ENCODE data around the gene LETMD1.

Gene LETMD1

GRCh38 chr12:51025836-51026638 lies 22.1 kb upstream of the LETMD1 start, which contains the start of gene SLC11A2:
TSS of gene SLC11A2 (minus strand) at chr12:51026384. CDS start at chr12:51010728, 15,656 bp downstream.
- peak; percentile 93 for DNase-seq

- DNase-seq = no peak
Measured at GRCh38 chr12:51027342-51027835, 20.7 kb upstream of the LETMD1 start.

DNA sequence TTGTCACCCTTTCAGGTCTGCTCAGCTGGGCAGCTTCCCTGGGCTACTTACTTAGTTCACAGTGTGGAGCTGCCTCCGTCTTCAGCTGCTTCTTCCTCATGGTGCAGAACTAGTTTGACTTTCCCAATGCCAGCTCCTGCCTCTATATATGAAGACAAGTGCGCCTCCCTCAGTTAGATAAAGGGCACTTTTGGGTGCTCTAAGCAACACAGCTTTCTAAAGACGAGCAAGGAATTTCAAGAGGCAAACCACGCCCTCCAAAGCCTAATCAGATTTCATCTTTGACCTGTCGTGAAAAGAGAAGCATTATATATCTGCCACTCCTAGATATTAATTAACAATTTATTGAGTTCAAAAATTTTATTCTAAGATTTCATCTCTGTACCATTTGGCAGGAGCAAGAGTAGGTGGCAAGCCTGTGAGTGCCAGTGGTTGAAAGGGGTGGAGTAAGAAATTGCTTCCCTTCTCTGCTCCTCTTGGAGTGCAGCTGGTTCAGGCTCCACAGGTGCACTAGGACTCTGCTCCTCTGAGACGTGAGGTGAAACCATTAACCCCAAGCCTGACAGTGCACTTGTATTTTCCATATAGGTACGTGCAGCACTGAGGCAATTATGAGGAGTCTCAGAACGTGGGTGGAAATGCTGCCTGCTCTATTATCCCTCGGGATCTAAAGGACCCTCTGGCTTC lies 19.9 kb upstream of the LETMD1 start:
- DNase-seq = peak; percentile 37

- no peak for DNase-seq
Measured at GRCh38 chr12:51028813-51029150, 19.3 kb upstream of the LETMD1 start.

- no peak for DNase-seq
Measured at GRCh38 chr12:51033048-51033447, 15.1 kb upstream of the LETMD1 start.

GRCh38 chr12:51033457-51034089 lies 14.6 kb upstream of the LETMD1 start:
- DNase-seq = no peak

DNA sequence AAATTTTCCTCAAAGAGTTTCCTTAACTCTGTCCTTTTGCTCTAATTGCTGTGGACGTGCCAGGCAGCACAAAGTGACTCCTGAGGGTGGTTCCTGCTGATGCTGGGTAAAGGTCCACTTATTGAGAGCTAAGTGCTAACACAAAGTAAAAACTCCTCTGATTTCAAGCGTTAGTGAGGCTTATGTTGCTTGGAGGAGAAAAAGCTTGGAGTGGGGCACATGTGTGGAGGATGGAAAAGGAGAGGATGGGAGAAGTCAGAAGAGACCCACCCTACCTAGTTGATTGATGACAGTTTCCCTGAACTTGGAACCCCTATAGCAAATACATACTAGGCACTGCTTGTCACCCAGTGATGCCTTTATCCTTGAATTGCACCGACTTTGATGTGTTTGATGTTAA lies 11.8 kb upstream of the LETMD1 start:
- no peak for DNase-seq

GRCh38 chr12:51048661-51049251 lies 629 bp downstream of the LETMD1 start:
- DNase-seq = no peak

DNA sequence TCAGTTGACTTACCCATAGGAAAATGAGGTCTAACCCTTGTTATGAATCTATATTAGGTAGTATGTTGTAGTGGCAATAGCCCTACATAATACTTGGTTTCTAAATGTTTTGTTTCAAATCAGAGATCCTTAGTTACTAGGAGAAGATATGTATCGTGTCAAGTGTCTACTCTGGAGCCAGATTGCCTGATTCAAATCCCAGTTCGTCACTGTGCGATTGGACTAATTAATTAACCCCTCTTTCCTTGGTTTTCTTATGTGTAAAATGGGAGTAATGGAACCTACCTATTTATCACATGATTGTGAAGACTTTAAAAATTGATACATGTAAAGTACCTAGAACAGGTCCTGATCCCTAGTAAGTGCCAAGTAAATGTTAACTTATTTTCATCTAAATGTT lies 1.4 kb downstream of the LETMD1 start:
- DNase-seq = no peak

GRCh38 chr12:51051787-51052186 lies 3.7 kb downstream of the LETMD1 start:
- DNase-seq = no peak

- DNase-seq = no peak
Measured at GRCh38 chr12:51055060-51055459, 6.9 kb downstream of the LETMD1 start.

DNA sequence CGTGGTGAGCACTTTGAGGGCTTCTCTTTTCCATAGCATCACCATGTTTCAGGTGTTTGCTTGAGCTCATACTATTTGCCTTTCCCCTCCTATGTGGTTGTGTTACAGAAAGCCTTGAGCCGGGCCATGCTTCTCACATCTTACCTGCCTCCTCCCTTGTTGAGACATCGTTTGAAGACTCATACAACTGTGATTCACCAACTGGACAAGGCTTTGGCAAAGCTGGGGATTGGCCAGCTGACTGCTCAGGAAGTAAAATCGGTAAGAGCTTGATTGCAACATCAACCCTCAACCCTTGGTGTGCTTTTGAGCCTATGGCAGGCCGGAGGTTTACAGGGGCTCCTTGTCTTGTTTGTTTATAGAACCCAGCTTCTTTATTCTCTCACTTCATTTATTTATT lies 8.1 kb downstream of the LETMD1 start:
- no peak for DNase-seq

DNA sequence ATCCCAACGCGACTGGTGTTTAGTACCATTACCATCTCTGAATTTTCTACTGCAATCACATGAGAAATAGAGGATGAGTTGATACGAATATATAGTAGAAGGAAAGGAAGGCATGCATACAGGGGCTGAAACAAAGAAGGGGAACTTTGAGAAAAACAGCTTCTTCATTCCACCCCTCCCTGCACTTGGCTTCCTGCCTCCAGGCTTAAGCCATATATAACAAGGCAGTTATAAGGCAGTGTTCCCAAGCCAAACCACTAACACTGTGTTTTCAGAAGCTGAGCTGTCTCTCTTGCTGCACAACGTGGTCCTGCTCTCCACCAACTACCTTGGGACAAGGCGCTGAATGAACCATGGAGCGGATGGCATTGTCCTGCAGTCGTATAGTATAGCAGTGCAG lies 11.0 kb downstream of the LETMD1 start:
- no peak for DNase-seq

DNA sequence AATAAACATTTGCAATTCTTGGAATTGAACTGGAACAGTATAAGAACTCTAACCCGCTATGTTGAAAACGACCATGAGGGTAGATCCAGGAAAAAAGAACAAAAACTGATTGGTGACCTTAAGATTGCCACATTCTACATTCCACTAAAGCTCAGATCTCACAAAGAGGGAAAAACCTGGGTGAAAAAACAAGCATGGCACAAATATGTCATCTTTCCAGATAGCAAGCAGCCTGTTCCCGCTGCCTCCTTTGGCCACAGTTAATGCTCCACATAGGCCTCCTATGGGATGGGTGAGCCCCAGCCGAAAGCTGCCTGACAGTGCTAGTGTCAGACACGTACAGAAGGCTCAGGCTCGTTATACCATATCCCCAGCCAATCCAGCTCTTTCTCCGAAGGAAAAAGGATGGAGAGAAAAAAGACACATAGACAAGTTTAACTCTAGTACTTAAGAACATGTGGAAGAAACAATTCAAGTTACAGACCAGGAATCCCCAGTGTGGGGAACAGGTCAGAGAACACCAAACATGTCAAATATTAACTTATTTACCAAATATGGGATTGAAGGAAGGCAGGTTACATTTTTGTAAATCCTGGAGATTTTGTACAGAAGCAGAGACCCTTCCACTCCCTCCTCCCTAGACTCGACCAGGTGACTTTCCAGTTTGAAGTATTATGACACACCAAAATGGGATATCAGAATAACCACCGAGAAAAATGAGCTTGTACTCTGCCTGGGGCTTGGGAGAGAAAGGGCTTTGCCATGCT lies 14.7 kb downstream of the LETMD1 start:
- no peak for DNase-seq

DNA sequence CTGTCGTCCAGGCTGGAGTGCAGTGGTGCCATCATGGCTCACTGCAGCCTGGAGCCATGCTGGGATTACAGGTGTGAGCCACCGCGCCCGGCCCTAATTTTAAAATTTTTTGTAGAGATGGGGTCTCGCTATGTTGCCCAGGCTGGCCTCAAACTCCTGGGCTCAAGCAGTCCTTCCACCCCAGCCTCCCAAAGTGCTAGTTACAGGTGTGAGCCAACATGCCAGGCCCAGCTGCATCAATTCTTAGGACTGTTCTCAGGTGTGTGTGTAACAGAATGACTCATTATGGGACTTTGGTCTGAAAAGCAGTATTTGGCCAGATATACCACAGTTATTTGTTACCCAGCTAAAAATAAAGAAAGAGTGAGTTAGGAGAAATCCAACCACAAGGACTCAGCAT lies 17.4 kb downstream of the LETMD1 start:
- no peak for DNase-seq

DNA sequence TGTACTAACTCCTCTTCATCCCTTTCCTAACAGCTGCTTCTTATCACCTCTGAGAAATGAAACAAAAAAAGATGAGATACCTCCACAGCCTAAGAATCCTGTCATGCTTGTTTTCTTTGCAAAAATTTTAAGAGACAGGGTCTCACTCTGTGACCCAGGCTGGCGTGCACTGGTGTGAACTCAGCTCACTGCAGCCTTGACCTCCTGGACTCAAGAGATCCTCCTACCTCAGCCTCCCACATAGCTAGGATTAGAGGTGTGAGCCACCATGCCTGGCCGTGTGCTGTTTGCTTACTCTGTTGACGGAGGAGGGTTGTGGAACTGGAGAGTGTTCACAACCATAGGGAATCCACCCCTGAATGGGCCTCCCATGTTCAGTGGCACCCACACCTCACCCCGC lies 19.1 kb downstream of the LETMD1 start:
- no peak for DNase-seq

DNA sequence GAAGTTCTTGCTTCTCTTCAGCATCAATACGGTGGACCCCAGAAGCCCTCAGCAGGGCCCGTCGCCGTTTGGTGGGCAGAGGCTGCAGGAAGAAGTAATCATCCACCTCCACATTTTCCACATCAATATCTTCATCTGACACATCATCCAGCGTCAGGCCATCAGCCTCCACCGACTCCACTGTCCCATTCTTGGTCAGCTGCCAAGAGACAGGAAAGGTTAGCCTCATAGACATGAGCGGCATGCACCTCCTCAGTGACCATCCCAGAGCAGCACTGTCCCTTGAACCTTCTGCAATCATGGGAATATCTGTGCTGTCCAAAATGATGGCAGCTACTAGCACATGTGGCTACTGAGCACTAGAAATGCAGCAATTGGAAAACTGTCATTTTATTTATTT lies 19.6 kb downstream of the LETMD1 start:
- no peak for DNase-seq

DNA sequence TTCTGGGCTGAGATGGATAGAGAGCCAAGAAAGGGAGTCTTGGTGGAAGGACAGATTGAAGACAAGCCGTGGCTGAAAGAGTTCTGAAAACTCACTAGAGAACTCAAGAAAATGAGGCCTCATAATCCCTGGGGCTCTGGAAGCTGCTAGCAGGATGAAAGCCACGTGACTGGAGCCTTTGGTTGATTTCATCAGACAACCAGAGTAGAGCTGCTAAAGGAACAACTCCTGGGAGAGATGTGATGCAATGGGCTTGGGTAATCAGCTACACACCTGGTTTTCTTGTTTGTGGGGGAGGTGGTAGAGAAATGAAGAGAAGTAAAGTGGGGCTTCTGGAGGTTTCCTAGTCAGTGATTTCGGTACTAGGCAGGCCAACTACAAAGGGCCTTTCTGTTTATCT lies 21.9 kb downstream of the LETMD1 start:
- DNase-seq = no peak

GRCh38 chr12:51071663-51072062 lies 23.5 kb downstream of the LETMD1 start:
- DNase-seq = no peak

DNA sequence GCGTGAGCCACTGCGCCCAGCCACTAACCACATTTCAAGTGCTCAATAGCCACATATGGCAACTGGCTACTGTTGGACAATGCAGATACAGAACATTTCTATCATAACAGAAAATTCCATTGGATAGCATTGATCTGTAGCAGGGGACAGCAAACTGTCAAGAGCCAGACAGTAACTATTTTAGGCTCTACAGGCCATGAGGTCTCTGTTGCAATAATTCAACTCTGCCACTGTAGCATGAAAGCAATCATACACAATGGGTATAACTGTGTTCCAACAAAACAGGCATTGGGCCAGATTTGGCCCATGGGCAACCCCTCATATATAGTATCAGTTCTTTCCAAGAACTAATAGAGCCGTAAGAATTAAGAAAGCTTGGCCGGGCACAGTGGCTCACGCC lies 27.3 kb downstream of the LETMD1 start:
- DNase-seq = no peak

DNA sequence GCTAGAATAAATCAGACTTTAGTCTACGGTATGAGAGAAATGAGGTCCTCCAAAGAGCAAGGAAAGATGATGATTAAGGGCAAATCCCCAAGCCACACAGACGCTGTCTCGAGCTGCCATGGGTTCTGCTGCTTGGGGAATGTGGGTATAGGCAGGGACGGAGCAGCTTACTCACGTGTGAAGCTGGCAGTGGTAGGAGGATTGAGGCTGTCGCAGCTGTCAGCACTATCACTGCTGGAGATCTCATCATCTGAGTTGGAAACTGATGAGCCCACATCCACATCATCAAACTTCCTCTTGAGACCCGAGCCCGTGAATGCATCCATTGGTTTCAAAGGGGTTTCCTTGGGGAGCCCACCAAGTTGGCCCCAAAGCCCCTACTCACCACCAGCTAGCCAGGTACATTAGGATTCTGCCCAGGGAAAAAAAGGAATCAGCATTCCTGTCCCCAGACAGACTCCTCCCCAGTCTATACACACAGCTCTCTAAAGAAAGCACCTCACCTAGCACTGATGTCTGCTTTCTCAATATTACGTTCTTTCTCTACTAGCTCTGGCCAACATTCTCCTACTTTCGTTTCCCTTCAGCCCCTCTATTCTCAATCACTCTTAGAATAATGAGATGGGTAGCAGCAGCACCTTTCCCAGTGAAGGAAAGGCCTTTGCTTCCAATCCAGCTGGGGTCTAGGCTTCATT lies 28.3 kb downstream of the LETMD1 start:
- no peak for DNase-seq

DNA sequence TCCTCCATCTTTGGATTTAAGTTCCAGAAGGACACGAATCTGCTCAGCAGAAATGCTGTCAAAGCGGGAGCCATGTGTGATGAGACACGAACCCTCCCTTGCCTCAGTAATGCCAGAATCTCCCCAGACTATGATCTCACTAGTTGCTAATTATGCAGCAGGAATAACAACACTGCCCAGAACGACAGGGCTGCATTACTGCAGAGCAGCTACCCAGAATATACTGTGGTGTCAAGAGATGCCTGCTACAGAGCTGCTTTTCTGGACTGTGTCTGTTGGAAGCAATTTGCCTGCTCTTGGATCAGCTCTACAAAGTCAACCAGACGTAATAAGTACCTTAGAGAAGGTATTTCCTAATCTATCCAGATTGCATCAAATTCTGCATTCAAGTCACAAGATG lies 29.8 kb downstream of the LETMD1 start:
- DNase-seq = no peak

Measured in CD4-positive, alpha-beta T cell treated with Interleukin-6 for 4 hours (primary cell).